ENCODE data around the gene ABHD16A.

ABHD16A gene

DNA sequence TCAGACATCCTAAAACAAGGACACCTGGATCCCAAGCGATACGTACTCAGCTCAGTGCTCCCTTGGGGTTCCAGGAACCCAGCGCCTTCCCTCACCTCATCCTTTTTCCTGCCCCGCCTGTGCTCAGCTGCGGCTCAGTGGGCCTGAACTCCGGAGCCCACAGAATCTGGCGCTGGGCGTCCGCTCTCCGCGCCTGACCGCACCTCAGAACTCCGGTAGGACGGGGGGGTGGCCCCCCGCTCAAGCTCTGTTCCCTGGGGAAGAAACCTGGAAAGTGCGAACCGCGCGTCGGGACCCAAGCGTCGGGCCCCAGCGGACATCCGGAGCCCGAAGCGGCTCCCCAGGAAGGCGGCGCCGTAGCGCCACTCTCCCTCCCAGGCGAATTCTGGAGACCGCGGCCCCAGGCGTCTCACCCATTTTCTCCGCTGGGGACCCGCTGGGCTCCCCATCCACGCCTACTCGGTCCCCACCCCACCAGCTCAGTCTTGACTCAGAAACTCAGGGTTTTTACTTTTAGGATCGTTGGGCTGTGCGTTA, 21.9 kb downstream of the ABHD16A start:
- peak overlapping the region; percentile 72 for H3K4me3 Mint-ChIP-seq
- H3K4me1 Mint-ChIP-seq = peaks cover 37% of the 10 kb centered on the region
- DNase-seq = peak; percentile 63
- peaks cover 15% of the 10 kb centered on the region for H3K36me3 Mint-ChIP-seq
- peak overlapping the region; percentile 12 for H3K27ac Mint-ChIP-seq
- peaks cover 14% of the 10 kb centered on the region for H3K27me3 Mint-ChIP-seq
- no peaks in the 10 kb centered on the region for H3K9me3 Mint-ChIP-seq
- CTCF ChIA-PET = interaction anchor here (0.7 to 1.6 kb wide), 11 partner anchors 49 to 271 kb away, joined by 3 to 9 read pairs (median 3); partner anchors contain the start of gene HSPA1B

DNA sequence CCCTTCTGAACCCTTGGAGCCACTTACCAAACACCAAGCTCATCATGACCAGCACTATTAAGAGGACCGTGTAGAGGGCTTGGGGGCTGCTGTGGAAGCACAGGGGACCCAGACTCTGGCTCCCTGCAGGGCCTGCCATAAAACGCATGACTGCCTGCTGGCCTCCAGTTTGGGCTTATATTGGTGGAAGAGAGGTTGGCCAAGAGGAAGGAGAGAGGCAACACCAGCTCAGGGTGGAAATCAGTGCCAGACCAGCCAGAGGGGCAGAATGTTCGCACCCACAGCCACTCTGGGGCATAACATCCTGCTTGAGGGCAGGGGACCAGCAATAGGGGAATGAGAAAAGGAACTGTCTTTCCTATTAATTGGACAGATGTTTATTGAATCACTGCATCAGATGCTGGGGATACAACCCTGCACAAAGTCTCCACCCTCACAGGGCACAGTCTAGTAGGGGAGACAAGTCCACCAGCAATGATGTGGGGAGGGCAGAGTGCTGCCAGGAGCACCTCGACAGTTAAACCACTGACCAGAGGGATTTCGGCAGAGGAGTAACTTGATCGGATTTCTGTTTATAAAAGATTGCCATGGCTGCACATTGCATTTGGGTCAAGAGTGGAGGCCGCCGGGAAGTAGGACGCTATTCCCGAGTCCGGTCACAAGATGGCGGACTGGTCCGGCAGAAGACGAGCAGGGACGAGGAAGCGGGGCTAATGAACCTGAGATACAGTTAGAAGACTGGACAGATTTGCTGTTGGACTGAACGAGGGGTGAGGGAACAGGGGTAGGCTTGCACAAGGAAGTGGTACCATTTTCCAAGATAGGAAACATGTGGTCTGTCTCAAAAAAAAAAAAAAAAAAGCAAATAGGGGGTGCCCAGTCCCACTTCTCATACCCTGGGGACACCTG, 22.6 kb downstream of the ABHD16A start, which contains the start of gene LY6G5C:
TSS of gene LY6G5C (minus strand) at position 842 of the 909 bp plus-strand sequence. CDS start at position 148, 694 bp downstream.
- peak within 1 kb of the TSS; percentile 72 for H3K4me3 Mint-ChIP-seq
- DNase-seq = peak; percentile 75
- H3K4me1 Mint-ChIP-seq = peaks cover 37% of the 10 kb centered on the region
- peaks cover 14% of the 10 kb centered on the region for H3K27me3 Mint-ChIP-seq
- peaks cover 7% of the 10 kb centered on the region for H3K36me3 Mint-ChIP-seq
- H3K9me3 Mint-ChIP-seq = no peaks in the 10 kb centered on the region
- CTCF ChIA-PET = interaction anchor here (0.7 to 1.6 kb wide), 15 partner anchors 11 to 271 kb away, joined by 3 to 9 read pairs (median 3); partner anchors contain the start of gene HSPA1B
- H3K27ac Mint-ChIP-seq = peak within 1 kb of the TSS; percentile 12

GRCh38 chr6:31677955-31678354, 25.2 kb downstream of the ABHD16A start:
- CTCF ChIA-PET = no interaction called here
- H3K36me3 Mint-ChIP-seq = peaks cover 7% of the 10 kb centered on the region
- H3K9me3 Mint-ChIP-seq = no peaks in the 10 kb centered on the region
- H3K4me1 Mint-ChIP-seq = peaks cover 34% of the 10 kb centered on the region
- H3K27me3 Mint-ChIP-seq = peaks cover 14% of the 10 kb centered on the region
- H3K27ac Mint-ChIP-seq = no peak overlapping the region
- H3K4me3 Mint-ChIP-seq = no peak overlapping the region
- no peak for DNase-seq

- Mint-ChIP-seq H3K4me3 (no peak overlapping the region), H3K4me1 (peaks cover 34% of the 10 kb centered on the region), H3K36me3 (peaks cover 14% of the 10 kb centered on the region), H3K27ac (no peak overlapping the region), H3K27me3 (peaks cover 14% of the 10 kb centered on the region), H3K9me3 (no peaks in the 10 kb centered on the region)
- CTCF ChIA-PET = interaction anchor here (0.6 kb wide), 1 partner anchor 24 kb away, joined by 4 read pairs; no protein-coding TSS in a partner anchor
- DNase-seq = no peak
These were observed 26.2 kb downstream of the ABHD16A start for GRCh38 chr6:31676904-31677303.

- no peak for DNase-seq
- no peak overlapping the region for H3K27ac Mint-ChIP-seq
- CTCF ChIA-PET = no interaction called here
- peaks cover 18% of the 10 kb centered on the region for H3K36me3 Mint-ChIP-seq
- no peak overlapping the region for H3K4me3 Mint-ChIP-seq
- H3K9me3 Mint-ChIP-seq = no peaks in the 10 kb centered on the region
- peaks cover 30% of the 10 kb centered on the region for H3K4me1 Mint-ChIP-seq
- peaks cover 11% of the 10 kb centered on the region for H3K27me3 Mint-ChIP-seq
These were observed 26.7 kb downstream of the ABHD16A start for GRCh38 chr6:31676322-31676903.

GRCh38 chr6:31669676-31670075, 33.4 kb downstream of the ABHD16A start, which contains the start of gene LY6G5B:
Gene LY6G5B, plus strand, starts transcription at chr6:31669976. Its CDS starts 975 bp downstream, at chr6:31670951.
- no peaks in the 10 kb centered on the region for H3K27me3 Mint-ChIP-seq
- peaks cover 43% of the 10 kb centered on the region for H3K4me1 Mint-ChIP-seq
- CTCF ChIA-PET = no interaction called here
- peaks cover 68% of the 10 kb centered on the region for H3K36me3 Mint-ChIP-seq
- H3K9me3 Mint-ChIP-seq = no peaks in the 10 kb centered on the region
- H3K4me3 Mint-ChIP-seq = no peak within 1 kb of the TSS
- no peak for DNase-seq
- H3K27ac Mint-ChIP-seq = no peak within 1 kb of the TSS

DNA sequence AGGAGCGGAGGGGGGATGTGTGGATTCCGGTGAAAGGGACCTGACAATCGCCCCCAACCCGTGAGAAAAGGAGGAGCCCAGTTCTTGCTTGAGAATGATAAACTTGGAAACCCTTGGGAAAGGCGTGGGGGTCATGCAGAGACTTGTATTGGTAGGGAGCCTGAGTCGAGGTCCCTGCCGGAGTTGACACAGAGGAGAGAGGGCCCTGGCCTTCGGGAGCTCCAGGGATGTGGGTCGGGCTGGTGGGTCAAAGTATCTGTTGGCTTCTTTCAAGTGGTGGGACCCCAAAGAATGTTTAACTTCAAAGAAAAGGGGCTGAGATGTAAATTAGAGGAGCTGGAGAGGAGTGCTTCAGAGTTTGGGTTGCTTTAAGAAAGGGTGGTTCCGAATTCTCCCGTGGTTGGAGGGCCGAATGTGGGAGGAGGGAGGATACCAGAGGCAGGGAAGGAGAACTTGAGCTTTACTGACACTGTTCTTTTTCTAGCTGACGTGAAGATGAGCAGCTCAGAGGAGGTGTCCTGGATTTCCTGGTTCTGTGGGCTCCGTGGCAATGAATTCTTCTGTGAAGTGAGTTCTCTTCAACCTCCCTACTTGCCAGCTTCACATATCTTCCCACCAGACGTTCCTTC, 36.7 kb downstream of the ABHD16A start:
- H3K4me1 Mint-ChIP-seq = peaks cover 73% of the 10 kb centered on the region

GRCh38 chr6:31665501-31666336, 37.4 kb downstream of the ABHD16A start, which contains the start of gene CSNK2B:
Gene CSNK2B, plus strand, starts transcription at chr6:31666080. Its CDS starts 752 bp downstream, at chr6:31666832.
- H3K9me3 Mint-ChIP-seq = no peaks in the 10 kb centered on the region
- peaks cover 81% of the 10 kb centered on the region for H3K4me1 Mint-ChIP-seq
- CTCF ChIA-PET = interaction anchor here (0.9 to 1.7 kb wide), 3 partner anchors 12 to 73 kb away, joined by 3 to 9 read pairs (median 3); no protein-coding TSS in a partner anchor
- H3K4me3 Mint-ChIP-seq = peak within 1 kb of the TSS; percentile 100
- H3K27ac Mint-ChIP-seq = peak within 1 kb of the TSS; percentile 98
- DNase-seq = peak; percentile 99
- no peaks in the 10 kb centered on the region for H3K27me3 Mint-ChIP-seq
- H3K36me3 Mint-ChIP-seq = peaks cover 73% of the 10 kb centered on the region

More for the DNA sequence above, 36.7 kb downstream of the ABHD16A start:
- H3K27me3 Mint-ChIP-seq = no peaks in the 10 kb centered on the region
- peaks cover 77% of the 10 kb centered on the region for H3K36me3 Mint-ChIP-seq
- peak overlapping the region; percentile 100 for H3K4me3 Mint-ChIP-seq
- DNase-seq = no peak
- H3K27ac Mint-ChIP-seq = peak overlapping the region; percentile 98
- H3K9me3 Mint-ChIP-seq = no peaks in the 10 kb centered on the region
- CTCF ChIA-PET = interaction anchor here (0.9 to 1.1 kb wide), 3 partner anchors 72 to 125 kb away, joined by 3 to 4 read pairs (median 3); no protein-coding TSS in a partner anchor

GRCh38 chr6:31664790-31665500, 38.2 kb downstream of the ABHD16A start, which contains the start of gene GPANK1:
Gene GPANK1, minus strand, starts transcription at chr6:31664997. Its CDS starts 519 bp downstream, at chr6:31664478.
- Mint-ChIP-seq H3K9me3 (no peaks in the 10 kb centered on the region), H3K27ac (peak within 1 kb of the TSS; percentile 98), H3K4me1 (peaks cover 82% of the 10 kb centered on the region), H3K27me3 (no peaks in the 10 kb centered on the region), H3K36me3 (peaks cover 70% of the 10 kb centered on the region), H3K4me3 (peak within 1 kb of the TSS; percentile 100)
- DNase-seq = peak; percentile 94
- CTCF ChIA-PET = interaction anchor here (0.7 to 1.7 kb wide), 5 partner anchors 11 to 105 kb away, joined by 3 to 9 read pairs (median 3); no protein-coding TSS in a partner anchor

DNA sequence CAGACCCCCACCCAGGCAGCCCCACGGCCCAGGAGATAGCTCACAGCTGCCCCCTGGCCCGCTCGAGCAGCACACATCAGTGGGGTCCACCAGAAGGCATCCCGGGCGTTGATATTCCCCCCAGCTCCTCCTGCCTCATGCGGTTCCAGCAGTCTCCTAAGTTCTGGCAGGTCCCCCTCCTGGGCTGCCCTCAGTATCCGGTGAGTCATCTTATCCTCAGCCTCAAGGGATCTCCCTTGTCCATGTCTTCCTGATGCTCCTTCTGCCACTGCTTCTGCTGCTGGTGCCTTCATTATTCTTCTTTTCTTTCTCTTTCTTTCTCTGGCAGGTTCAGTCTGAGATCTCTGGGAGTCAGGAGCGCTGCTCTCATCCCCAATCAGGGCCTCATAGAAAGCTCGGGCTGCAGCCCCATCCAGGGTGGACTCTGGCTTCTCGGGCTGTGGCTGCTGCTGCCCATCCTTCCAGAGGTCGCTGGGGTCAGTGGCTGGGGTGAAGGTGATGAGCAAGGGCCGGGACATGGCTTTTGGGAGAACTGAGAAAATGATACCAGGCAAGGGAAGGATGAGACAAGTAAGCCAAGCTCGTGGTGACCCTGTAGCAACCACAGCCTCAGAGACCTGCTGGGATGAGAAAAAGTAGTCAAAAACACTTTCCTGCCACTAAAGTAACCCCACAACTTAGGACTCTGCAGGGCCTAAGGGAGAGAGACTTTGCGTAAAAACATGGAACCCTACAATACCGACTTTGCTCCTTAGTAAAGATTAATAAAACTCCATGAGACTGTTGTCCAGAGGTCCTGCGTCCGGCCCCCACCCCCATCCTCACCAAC, 38.9 kb downstream of the ABHD16A start:
- CTCF ChIA-PET = interaction anchor here (0.5 to 1.7 kb wide), 10 partner anchors 10 to 198 kb away, joined by 3 to 9 read pairs (median 3); partner anchors contain the start of gene BAG6
- no peaks in the 10 kb centered on the region for H3K9me3 Mint-ChIP-seq
- H3K4me1 Mint-ChIP-seq = peaks cover 87% of the 10 kb centered on the region
- peak overlapping the region; percentile 98 for H3K27ac Mint-ChIP-seq
- no peaks in the 10 kb centered on the region for H3K27me3 Mint-ChIP-seq
- peak; percentile 31 for DNase-seq
- peaks cover 69% of the 10 kb centered on the region for H3K36me3 Mint-ChIP-seq
- peak overlapping the region; percentile 100 for H3K4me3 Mint-ChIP-seq

GRCh38 chr6:31663126-31663960, 39.8 kb downstream of the ABHD16A start:
- CTCF ChIA-PET = interaction anchor here (0.5 to 1.1 kb wide), 4 partner anchors 11 to 155 kb away, joined by 3 to 8 read pairs (median 4); partner anchors contain the start of gene BAG6
- no peak for DNase-seq
- Mint-ChIP-seq H3K4me1 (peaks cover 89% of the 10 kb centered on the region), H3K9me3 (no peaks in the 10 kb centered on the region), H3K36me3 (peaks cover 67% of the 10 kb centered on the region), H3K4me3 (peak overlapping the region; percentile 100), H3K27ac (peak overlapping the region; percentile 98), H3K27me3 (no peaks in the 10 kb centered on the region)

All from activated naive CD4-positive, alpha-beta T cell treated with anti-CD3 and anti-CD28 coated beads, Interleukin-2, amount 10 ng/mL, durations not matched to agents 7 days and 5 days (primary cell).